HFFc6 (cell line): Measurements from ENCODE around the gene KPTN. TPM values are rescaled to one million over a fixed set of nuclear protein-coding genes. Genes with fewer than 3 reads are reported as not detected.

Source experiments
- DNase-seq: peaks from one replicate; pipeline ENCODE4 v3.0.0-alpha.2; 2018
- H3K27ac Mint-ChIP-seq: 2 replicates; pipeline ENCODE4 v1.8.0; 2020; ENCODE audit warnings: mild to moderate bottlenecking, mixed read lengths
- H3K27me3 Mint-ChIP-seq: 2 replicates; pipeline ENCODE4 v1.8.0; 2021; ENCODE audit warnings: mild to moderate bottlenecking, moderate library complexity, mixed read lengths; ENCODE audit not compliant: insufficient read depth
- H3K36me3 Mint-ChIP-seq: 2 replicates; pipeline ENCODE4 v1.8.0; 2021; ENCODE audit warnings: low read depth, mixed read lengths
- H3K4me1 Mint-ChIP-seq: 2 replicates; pipeline ENCODE4 v1.8.0; 2020; ENCODE audit warnings: low read depth, mixed read lengths
- H3K4me3 Mint-ChIP-seq: 2 replicates; pipeline ENCODE4 v1.8.0; 2020; ENCODE audit warnings: mild to moderate bottlenecking, moderate library complexity, mixed read lengths
- H3K9me3 Mint-ChIP-seq: 2 replicates; pipeline ENCODE4 v1.8.0; 2020; ENCODE audit warnings: mild to moderate bottlenecking, mixed read lengths
- total RNA-seq, 6 experiments: library from RNA; stranded (reverse); fragmentation: NEBNext Ultra II Directional; extraction: Animal tissue kit (Norgen Biotek cat#: 25700); gene quantifications; 2 replicates in 1 of 6; 3 replicates in 5 of 6; pipeline ENCODE4 v1.2.3, GENCODE V29; 2021
- TF ChIP-seq, protein P1 (sequence below): fragments of 200-600 bp; sonication (generic); IDR thresholded peaks from 2 replicates; pipeline ENCODE4 v1.5.0; 2021; ENCODE audit warnings: antibody characterized with exemption, mild to moderate bottlenecking

Gene KPTN
- total RNA-seq, 6 experiments from 2014 or later = 11.1 to 13.6 (median 12.4) TPM

DNA sequence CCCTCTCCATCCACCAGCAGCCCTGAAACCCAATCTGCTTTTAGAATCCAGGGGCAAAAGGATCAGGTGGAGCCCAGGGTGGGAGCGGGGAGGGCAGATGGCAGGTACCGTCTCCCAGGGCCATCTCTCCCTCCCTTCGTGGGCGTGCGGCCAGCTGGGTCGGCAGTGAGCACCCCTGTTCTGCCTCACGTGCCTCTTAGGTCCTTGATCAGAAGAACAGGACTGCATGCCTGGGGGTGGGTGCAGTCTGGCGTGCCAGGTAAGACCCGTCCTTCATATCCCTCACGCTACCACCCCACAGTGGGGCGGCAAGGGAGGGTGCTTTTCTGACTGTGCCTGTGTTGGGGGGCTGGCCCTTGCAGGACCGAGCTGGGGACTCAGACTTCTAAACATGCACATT, 14.3 kb downstream of the KPTN start:
- H3K4me3 Mint-ChIP-seq = no peak overlapping the region
- peaks cover 11% of the 10 kb centered on the region for H3K4me1 Mint-ChIP-seq
- H3K36me3 Mint-ChIP-seq = no peaks in the 10 kb centered on the region
- DNase-seq = no peak
- H3K27me3 Mint-ChIP-seq = peaks cover 41% of the 10 kb centered on the region
- TF ChIP-seq, protein P1, sequence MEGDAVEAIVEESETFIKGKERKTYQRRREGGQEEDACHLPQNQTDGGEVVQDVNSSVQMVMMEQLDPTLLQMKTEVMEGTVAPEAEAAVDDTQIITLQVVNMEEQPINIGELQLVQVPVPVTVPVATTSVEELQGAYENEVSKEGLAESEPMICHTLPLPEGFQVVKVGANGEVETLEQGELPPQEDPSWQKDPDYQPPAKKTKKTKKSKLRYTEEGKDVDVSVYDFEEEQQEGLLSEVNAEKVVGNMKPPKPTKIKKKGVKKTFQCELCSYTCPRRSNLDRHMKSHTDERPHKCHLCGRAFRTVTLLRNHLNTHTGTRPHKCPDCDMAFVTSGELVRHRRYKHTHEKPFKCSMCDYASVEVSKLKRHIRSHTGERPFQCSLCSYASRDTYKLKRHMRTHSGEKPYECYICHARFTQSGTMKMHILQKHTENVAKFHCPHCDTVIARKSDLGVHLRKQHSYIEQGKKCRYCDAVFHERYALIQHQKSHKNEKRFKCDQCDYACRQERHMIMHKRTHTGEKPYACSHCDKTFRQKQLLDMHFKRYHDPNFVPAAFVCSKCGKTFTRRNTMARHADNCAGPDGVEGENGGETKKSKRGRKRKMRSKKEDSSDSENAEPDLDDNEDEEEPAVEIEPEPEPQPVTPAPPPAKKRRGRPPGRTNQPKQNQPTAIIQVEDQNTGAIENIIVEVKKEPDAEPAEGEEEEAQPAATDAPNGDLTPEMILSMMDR = no peak
- H3K27ac Mint-ChIP-seq = no peak overlapping the region
- H3K9me3 Mint-ChIP-seq = no peaks in the 10 kb centered on the region

DNA sequence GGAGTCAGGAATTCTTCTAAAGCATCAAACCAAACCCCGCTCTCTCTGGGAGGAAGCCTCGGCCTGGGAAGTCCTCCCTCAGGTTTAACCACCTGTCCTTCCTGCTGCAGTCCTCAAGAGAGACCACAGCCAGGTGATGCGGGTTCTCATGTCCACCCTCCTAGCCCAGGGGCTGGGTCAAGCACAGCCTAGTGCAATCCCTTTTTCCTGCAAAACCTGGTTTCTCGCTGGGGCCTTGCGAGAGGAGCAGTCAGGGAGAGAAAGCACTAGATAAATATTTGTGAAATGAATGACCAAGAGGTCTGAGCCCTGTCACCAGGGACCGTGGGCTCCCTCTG, 14.7 kb downstream of the KPTN start:
- Mint-ChIP-seq H3K27ac (no peak overlapping the region), H3K36me3 (no peaks in the 10 kb centered on the region), H3K9me3 (no peaks in the 10 kb centered on the region), H3K4me1 (peaks cover 11% of the 10 kb centered on the region), H3K4me3 (no peak overlapping the region), H3K27me3 (peaks cover 43% of the 10 kb centered on the region)
- no peak for DNase-seq
- TF ChIP-seq, protein P1 = no peak

DNA sequence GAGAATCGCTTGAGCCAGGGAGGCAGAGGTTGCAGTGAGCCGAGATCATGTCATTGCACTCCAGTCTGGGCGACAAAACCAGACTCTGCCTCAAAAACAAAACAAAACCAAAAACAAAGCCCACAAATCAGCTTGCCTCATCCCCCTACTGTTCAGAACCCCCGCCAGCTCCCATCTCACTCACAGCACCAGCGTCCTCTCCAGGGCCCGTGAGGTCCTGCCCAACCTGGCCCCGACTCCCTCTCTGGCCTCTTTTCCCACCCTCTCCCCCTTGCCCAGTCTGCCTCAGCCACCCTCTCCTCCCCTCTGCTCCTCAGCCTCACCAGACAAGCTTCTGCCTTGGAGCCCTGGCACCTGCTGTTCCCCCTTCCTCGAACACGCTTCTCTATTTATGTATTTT, 16.1 kb downstream of the KPTN start:
- no peak for DNase-seq
- H3K27ac Mint-ChIP-seq = no peak overlapping the region
- H3K4me1 Mint-ChIP-seq = peaks cover 11% of the 10 kb centered on the region
- H3K4me3 Mint-ChIP-seq = no peak overlapping the region
- no peaks in the 10 kb centered on the region for H3K36me3 Mint-ChIP-seq
- TF ChIP-seq, protein P1 = no peak
- H3K27me3 Mint-ChIP-seq = peaks cover 43% of the 10 kb centered on the region
- no peaks in the 10 kb centered on the region for H3K9me3 Mint-ChIP-seq

- Mint-ChIP-seq H3K9me3 (no peaks in the 10 kb centered on the region), H3K27me3 (peaks cover 42% of the 10 kb centered on the region), H3K4me3 (no peak overlapping the region), H3K4me1 (peaks cover under 1% of the 10 kb centered on the region), H3K36me3 (no peaks in the 10 kb centered on the region), H3K27ac (no peak overlapping the region)
- TF ChIP-seq, protein P1 = no peak
- DNase-seq = no peak
Observed at GRCh38 chr19:47465957-47466356, 18.1 kb downstream of the KPTN start.

DNA sequence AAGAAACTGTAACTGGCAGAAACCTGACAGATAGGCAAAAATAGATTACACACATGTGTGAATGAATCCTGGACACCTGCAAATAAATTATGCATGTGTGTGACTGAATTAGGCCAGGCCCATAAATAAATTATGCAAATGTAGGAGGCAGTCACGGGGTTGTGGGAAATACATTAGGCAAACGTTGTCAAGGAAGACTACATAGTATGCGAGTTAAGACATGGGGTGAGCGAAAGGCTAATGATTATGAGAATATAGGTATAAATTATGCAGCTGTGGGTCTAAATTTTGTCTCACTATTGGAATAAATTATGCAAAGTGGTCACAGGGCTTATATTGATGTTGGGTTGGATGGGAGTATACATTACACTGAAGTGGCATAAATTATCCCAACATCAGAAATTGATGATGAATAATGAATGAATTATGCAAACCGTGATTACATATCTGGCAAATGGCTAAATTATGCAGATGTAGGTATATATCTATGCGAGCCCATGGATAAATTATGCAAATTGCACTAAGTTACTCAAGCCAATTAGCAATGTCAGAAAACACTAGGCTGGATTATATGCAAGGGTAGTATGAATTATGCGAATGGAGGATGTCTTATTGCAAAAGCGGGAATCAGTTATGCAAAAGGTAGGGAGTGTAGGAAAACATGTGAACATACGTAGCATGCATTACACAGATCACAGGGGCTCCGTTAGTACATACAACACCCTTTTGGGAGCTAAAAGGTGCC, 19.2 kb downstream of the KPTN start:
- Mint-ChIP-seq H3K9me3 (no peaks in the 10 kb centered on the region), H3K4me3 (no peak overlapping the region), H3K27me3 (peaks cover 33% of the 10 kb centered on the region), H3K4me1 (no peaks in the 10 kb centered on the region), H3K27ac (no peak overlapping the region), H3K36me3 (no peaks in the 10 kb centered on the region)
- TF ChIP-seq, protein P1 = no peak
- DNase-seq = no peak

- Mint-ChIP-seq H3K27me3 (peaks cover 16% of the 10 kb centered on the region), H3K36me3 (no peaks in the 10 kb centered on the region), H3K27ac (no peak overlapping the region), H3K9me3 (no peaks in the 10 kb centered on the region), H3K4me3 (no peak overlapping the region), H3K4me1 (no peaks in the 10 kb centered on the region)
- no peak for DNase-seq
- TF ChIP-seq, protein P1 = no peak
Observed at GRCh38 chr19:47461876-47462275, 22.1 kb downstream of the KPTN start.
